Measurements from ENCODE around the gene SLC39A11. TPM values are rescaled to one million over a fixed set of nuclear protein-coding genes. Genes with fewer than 3 reads are reported as not detected.

The SLC39A11 gene
- total RNA-seq, 1 experiment from 2014 or later, result 15.2 TPM

GRCh38 chr17:72789711-72790110 is 302.8 kb downstream of the SLC39A11 start:
- no peak overlapping the region for H2BK5ac ChIP-seq (ENCODE audit: insufficient read length, low read length)
- no peak overlapping the region for H2BK20ac ChIP-seq (ENCODE audit: low read depth, low read length, poor library complexity, severe bottlenecking)
- no peak for TF ChIP-seq CTCF (conservative IDR thresholded peaks at IDR 0.05)
- no peaks in the 10 kb centered on the region for H3K9me3 ChIP-seq (ENCODE audit: control insufficient read depth, low read depth, low read length)
- H4K91ac ChIP-seq (ENCODE audit: insufficient read length, low read depth, low read length), result no peak overlapping the region
- no peaks in the 10 kb centered on the region for H3K27me3 ChIP-seq (ENCODE audit: insufficient read depth, low read length)
- H4K20me1 ChIP-seq (ENCODE audit: control insufficient read depth, insufficient read depth, insufficient read length), result no peaks in the 10 kb centered on the region
- DNase-seq, result no peak
- H3K9me3 Mint-ChIP-seq, result peaks cover 8 to 16% of the 10 kb centered on the region in 2 experiments; a peak in 4 of 5 replicates
- no peak overlapping the region for H3T11ph ChIP-seq (ENCODE audit: low read length)
- H3K14ac ChIP-seq (ENCODE audit: insufficient read depth, low read length), result no peak overlapping the region
- H3K4me1 ChIP-seq (ENCODE audit: insufficient read depth, low read length), result no peaks in the 10 kb centered on the region
- H3K4ac ChIP-seq (ENCODE audit: low read depth, low read length), result no peak overlapping the region
- H3K23me2 ChIP-seq (ENCODE audit: insufficient read length, low read depth, low read length, poor library complexity, severe bottlenecking), result no peaks in the 10 kb centered on the region
- H2BK15ac ChIP-seq (ENCODE audit: low read depth, low read length), result no peak overlapping the region
- H4K8ac ChIP-seq (replicated peaks; ENCODE audit: insufficient read length, low read depth, low read length), result no peak overlapping the region
- H2AK5ac ChIP-seq (ENCODE audit: insufficient read length, low read length), result no peak overlapping the region
- peaks cover 0 to 7% (median 6%) of the 10 kb centered on the region in 3 experiments; a peak in 6 of 7 replicates for H3K36me3 Mint-ChIP-seq (ENCODE audit: insufficient read depth in 1 of 3, low read depth in 3 of 3)
- no peaks in the 10 kb centered on the region; a peak in 1 of 4 replicates for H3K4me1 Mint-ChIP-seq
- no CpG with 5 or more reads among the region's 6 CpGs for WGBS (ENCODE audit: extremely low coverage, insufficient read length, low lambda C conversion rate)
- H2AFZ ChIP-seq (ENCODE audit: low read length), result no peak overlapping the region
- no peak overlapping the region for H3K23ac ChIP-seq (ENCODE audit: insufficient read length, low read depth, low read length)
- no peak overlapping the region for H3K4me2 ChIP-seq (ENCODE audit: insufficient read depth, insufficient read length, low read length)
- H2BK12ac ChIP-seq (ENCODE audit: insufficient read length, low read depth, low read length), result no peak overlapping the region
- no peak overlapping the region for H2BK120ac ChIP-seq (ENCODE audit: low read depth, low read length, poor library complexity, severe bottlenecking)
- no peak overlapping the region for H3K18ac ChIP-seq (ENCODE audit: insufficient read length, low read depth, low read length)
- H3K79me1 ChIP-seq (ENCODE audit: insufficient read depth, low read depth, low read length, poor library complexity, severe bottlenecking), result no peaks in the 10 kb centered on the region
- H3K27me3 Mint-ChIP-seq (ENCODE audit: low read depth), result no peaks in the 10 kb centered on the region
- H3K27ac Mint-ChIP-seq, result no peak overlapping the region
- H3K56ac ChIP-seq (ENCODE audit: insufficient read length, low read depth, low read length), result no peak overlapping the region
- H3K27ac ChIP-seq (ENCODE audit: insufficient read length, low read depth, low read length), result no peak overlapping the region
- no peak overlapping the region for H3K4me3 Mint-ChIP-seq
- H3K9ac ChIP-seq (ENCODE audit: extremely low read depth, insufficient read length, low read length), result no peak overlapping the region
- H3K79me2 ChIP-seq (ENCODE audit: insufficient read depth, low read length), result no peaks in the 10 kb centered on the region; the same call in 1 of the 2 replicates
- H4K5ac ChIP-seq (ENCODE audit: insufficient read length, low read depth, low read length), result no peak overlapping the region
